PFSK-1 (cell line): ENCODE data around the gene GUCY2C.

ENCODE experiments used
- FOXP2 ChIP-seq: optimal IDR thresholded peaks from 2 replicates; pipeline ENCODE3; 2011; ENCODE audit warnings: borderline replicate concordance, control low read depth, inconsistent platforms; ENCODE audit not compliant: insufficient read depth; ENCODE audit errors: extremely low read length, extremely low read depth
- POLR2AphosphoS5 ChIP-seq: IDR thresholded peaks from 2 replicates; pipeline ENCODE4 v1.6.1; 2012; ENCODE audit warnings: low read depth, mild to moderate bottlenecking, control low read depth, low read length, moderate library complexity
- SIN3A ChIP-seq: IDR thresholded peaks from 2 replicates; pipeline ENCODE4 v1.6.1; 2012; ENCODE audit warnings: mild to moderate bottlenecking, low read length, moderate library complexity, borderline replicate concordance; ENCODE audit not compliant: insufficient read depth
- TAF1 ChIP-seq: IDR thresholded peaks from 2 replicates; pipeline ENCODE4 v1.6.1; 2012; ENCODE audit warnings: low read length, control low read depth, borderline replicate concordance; ENCODE audit not compliant: insufficient read depth
- TF ChIP-seq, protein P1 (sequence below), 2 experiments: IDR thresholded peaks; 2 replicates each; pipeline versions ENCODE4 v1.6.1 to v1.8.0; 2011 to 2012; ENCODE audit warnings: low read depth in 2 of 2, low read length in 2 of 2, control low read depth in 1 of 2, inconsistent platforms in 1 of 2, mild to moderate bottlenecking in 1 of 2, moderate library complexity in 1 of 2; ENCODE audit not compliant: insufficient read depth in 1 of 2

GUCY2C gene

GRCh38 chr12:14694970-14695369, 1.4 kb downstream of the GUCY2C start:
- TF ChIP-seq TAF1 (no peak), POLR2AphosphoS5 (no peak)

- TF ChIP-seq SIN3A = no peak
- TF ChIP-seq, protein P1, sequence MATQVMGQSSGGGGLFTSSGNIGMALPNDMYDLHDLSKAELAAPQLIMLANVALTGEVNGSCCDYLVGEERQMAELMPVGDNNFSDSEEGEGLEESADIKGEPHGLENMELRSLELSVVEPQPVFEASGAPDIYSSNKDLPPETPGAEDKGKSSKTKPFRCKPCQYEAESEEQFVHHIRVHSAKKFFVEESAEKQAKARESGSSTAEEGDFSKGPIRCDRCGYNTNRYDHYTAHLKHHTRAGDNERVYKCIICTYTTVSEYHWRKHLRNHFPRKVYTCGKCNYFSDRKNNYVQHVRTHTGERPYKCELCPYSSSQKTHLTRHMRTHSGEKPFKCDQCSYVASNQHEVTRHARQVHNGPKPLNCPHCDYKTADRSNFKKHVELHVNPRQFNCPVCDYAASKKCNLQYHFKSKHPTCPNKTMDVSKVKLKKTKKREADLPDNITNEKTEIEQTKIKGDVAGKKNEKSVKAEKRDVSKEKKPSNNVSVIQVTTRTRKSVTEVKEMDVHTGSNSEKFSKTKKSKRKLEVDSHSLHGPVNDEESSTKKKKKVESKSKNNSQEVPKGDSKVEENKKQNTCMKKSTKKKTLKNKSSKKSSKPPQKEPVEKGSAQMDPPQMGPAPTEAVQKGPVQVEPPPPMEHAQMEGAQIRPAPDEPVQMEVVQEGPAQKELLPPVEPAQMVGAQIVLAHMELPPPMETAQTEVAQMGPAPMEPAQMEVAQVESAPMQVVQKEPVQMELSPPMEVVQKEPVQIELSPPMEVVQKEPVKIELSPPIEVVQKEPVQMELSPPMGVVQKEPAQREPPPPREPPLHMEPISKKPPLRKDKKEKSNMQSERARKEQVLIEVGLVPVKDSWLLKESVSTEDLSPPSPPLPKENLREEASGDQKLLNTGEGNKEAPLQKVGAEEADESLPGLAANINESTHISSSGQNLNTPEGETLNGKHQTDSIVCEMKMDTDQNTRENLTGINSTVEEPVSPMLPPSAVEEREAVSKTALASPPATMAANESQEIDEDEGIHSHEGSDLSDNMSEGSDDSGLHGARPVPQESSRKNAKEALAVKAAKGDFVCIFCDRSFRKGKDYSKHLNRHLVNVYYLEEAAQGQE (IDR thresholded peaks at IDR 0.05; ENCODE audit: insufficient read depth in 1 of 2, low read depth in 2 of 2, low read length in 2 of 2) = no peak
- no peak for TF ChIP-seq FOXP2
- TF ChIP-seq POLR2AphosphoS5 = no peak
- TF ChIP-seq TAF1 = no peak
Measured at GRCh38 chr12:14694145-14694714, 2.2 kb downstream of the GUCY2C start.

DNA sequence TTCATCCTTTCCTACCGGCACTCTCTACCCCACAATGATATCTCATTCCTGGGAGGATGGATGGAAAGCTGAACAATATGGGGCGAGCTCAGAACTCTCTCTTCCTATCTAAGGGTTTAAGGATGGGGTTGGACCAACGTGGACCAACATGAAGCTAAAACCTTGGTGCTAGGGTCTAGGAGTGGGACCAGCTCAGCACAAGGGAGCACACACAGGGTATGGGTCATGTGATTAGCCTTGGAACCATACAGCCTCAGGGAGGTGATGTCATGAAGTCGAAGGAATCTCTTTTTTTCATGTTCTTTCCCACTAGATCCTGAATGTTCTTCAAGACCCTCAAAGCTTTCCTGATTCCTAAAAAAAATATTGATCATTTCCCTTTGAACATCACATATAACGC, 3.3 kb downstream of the GUCY2C start:
- TF ChIP-seq, protein P1 (IDR thresholded peaks at IDR 0.05; ENCODE audit: insufficient read depth in 1 of 2, low read depth in 2 of 2, low read length in 2 of 2) = no peak
- no peak for TF ChIP-seq TAF1
- TF ChIP-seq FOXP2 = no peak
- TF ChIP-seq SIN3A = no peak
- no peak for TF ChIP-seq POLR2AphosphoS5

DNA sequence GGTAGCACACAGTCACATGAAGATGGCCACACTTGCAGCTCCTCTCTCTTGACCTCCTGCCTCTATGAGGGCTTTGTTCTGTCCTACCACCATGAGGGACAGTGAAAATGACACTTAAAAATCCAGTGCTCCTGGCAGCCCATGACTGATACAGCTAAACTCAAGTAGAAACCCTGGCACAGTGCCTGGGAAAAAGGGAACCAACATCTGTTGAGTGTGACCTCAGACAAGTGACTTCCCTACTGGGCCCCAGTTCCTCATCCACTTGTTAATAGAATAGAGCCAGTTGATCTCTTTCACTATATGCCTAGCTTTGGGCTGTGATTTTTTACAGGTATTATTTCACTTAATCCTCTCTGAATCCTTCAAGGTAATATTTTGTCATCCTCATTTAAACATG, 4.8 kb downstream of the GUCY2C start:
- TF ChIP-seq, protein P1 (IDR thresholded peaks at IDR 0.05; ENCODE audit: insufficient read depth in 1 of 2, low read depth in 2 of 2, low read length in 2 of 2) = no peak
- no peak for TF ChIP-seq POLR2AphosphoS5
- no peak for TF ChIP-seq FOXP2
- TF ChIP-seq SIN3A = no peak
- no peak for TF ChIP-seq TAF1

DNA sequence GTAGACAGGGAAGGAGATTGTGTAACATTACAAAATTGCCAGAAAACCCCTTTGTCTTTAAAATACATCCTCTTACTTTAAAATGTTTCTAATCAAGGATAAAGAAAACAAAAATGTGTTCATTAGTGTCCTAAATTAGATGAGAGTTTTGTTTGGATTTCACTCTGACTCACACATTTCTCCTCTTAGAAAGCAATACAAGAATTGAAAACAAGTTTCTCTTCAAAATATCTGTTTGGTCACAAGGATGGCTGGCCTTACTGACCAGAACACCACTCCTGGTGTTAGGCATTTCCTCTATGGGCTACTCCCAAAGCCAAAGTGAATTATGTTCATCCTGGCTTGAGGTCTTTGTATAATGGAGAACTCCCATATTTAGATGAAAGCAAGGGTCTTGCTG, 6.4 kb downstream of the GUCY2C start:
- TF ChIP-seq TAF1 (no peak), FOXP2 (no peak), SIN3A (no peak), POLR2AphosphoS5 (no peak)
- TF ChIP-seq, protein P1 (IDR thresholded peaks at IDR 0.05; ENCODE audit: insufficient read depth in 1 of 2, low read depth in 2 of 2, low read length in 2 of 2) = no peak
